ENCODE measurements around the gene OTUB1.

Gene OTUB1

GRCh38 chr11:64007160-64007628 is 21.0 kb downstream of the OTUB1 start:
- DNase-seq (ENCODE audit: low read depth): no peak

- DNase-seq (ENCODE audit: low read depth): no peak
Observed at GRCh38 chr11:64007629-64008282, 21.5 kb downstream of the OTUB1 start.

- DNase-seq (ENCODE audit: low read depth): no peak
Observed at GRCh38 chr11:64008283-64008913, 22.2 kb downstream of the OTUB1 start.

GRCh38 chr11:64008914-64009633 is 22.8 kb downstream of the OTUB1 start:
- no peak for DNase-seq (ENCODE audit: low read depth)

GRCh38 chr11:64009710-64010109 is 23.5 kb downstream of the OTUB1 start:
- DNase-seq (ENCODE audit: low read depth): no peak

GRCh38 chr11:64010783-64011182 is 24.5 kb downstream of the OTUB1 start:
- DNase-seq (ENCODE audit: low read depth): no peak

- no peak for DNase-seq (ENCODE audit: low read depth)
Observed at GRCh38 chr11:64011371-64011770, 25.1 kb downstream of the OTUB1 start.

GRCh38 chr11:64013141-64013896 is 27.1 kb downstream of the OTUB1 start:
- DNase-seq (ENCODE audit: low read depth): no peak

- DNase-seq (ENCODE audit: low read depth): no peak
Observed at GRCh38 chr11:64014356-64014755, 28.1 kb downstream of the OTUB1 start.

- no peak for DNase-seq (ENCODE audit: low read depth)
Observed at GRCh38 chr11:64015510-64015909, 29.3 kb downstream of the OTUB1 start.

- DNase-seq (ENCODE audit: low read depth): no peak
Observed at GRCh38 chr11:64015935-64016845, 30.0 kb downstream of the OTUB1 start.

GRCh38 chr11:64017945-64018224 is 31.6 kb downstream of the OTUB1 start:
- DNase-seq (ENCODE audit: low read depth): no peak

- DNase-seq (ENCODE audit: low read depth): no peak
Observed at GRCh38 chr11:64018310-64018709, 32.1 kb downstream of the OTUB1 start.

- DNase-seq (ENCODE audit: low read depth): no peak
Observed at GRCh38 chr11:64019106-64020037, 33.1 kb downstream of the OTUB1 start.

GRCh38 chr11:64020976-64021756 is 34.9 kb downstream of the OTUB1 start:
- DNase-seq (ENCODE audit: low read depth): no peak

GRCh38 chr11:64021757-64022093 is 35.5 kb downstream of the OTUB1 start:
- DNase-seq (ENCODE audit: low read depth): no peak

- DNase-seq (ENCODE audit: low read depth): no peak
Observed at GRCh38 chr11:64022125-64022784, 36.0 kb downstream of the OTUB1 start.

GRCh38 chr11:64023712-64024710 is 37.8 kb downstream of the OTUB1 start:
- DNase-seq (ENCODE audit: low read depth): no peak
